ENCODE results near the gene SRRM5.

DNA sequence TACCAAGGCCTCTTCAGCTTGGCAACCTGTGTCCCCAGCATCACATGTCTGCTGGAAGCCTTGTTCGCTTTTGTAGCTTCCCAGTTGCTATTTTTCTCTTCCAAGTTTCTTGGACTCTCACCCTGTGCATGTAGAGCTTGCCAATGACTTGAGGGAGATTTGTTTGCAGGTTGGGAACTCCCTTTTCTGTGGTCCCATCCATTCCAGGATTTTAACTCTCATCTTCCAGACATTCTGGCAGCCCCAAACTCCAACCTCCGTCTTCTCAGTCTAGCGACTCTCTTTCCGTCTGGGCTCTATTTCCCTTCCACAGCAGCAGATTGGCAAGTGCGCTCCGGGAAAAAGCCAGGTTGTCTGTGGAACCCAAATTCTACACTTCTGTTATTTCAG is 49.1 kb downstream of the SRRM5 start:
- TF ChIP-seq STAT1 (IDR thresholded peaks at IDR 0.05; ENCODE audit: unreplicated experiment) (no peak), POLR2AphosphoS5 (IDR thresholded peaks at IDR 0.05; ENCODE audit: low read depth) (no peak), EZH2 (IDR thresholded peaks at IDR 0.05; ENCODE audit: low read depth, unreplicated experiment) (no peak), EZH2phosphoT487 (IDR thresholded peaks at IDR 0.05; ENCODE audit: unreplicated experiment) (no peak), JUNB (IDR thresholded peaks at IDR 0.05; ENCODE audit: unreplicated experiment) (no peak), ZNF331 (CRISPR knock-in tag; IDR thresholded peaks at IDR 0.05; ENCODE audit: low read depth) (no peak), CREB1 (CRISPR knock-in tag; IDR thresholded peaks at IDR 0.05; ENCODE audit: low read depth) (no peak), ZNF114 (CRISPR knock-in tag; IDR thresholded peaks at IDR 0.05) (no peak)
- TF ChIP-seq, protein P1, sequence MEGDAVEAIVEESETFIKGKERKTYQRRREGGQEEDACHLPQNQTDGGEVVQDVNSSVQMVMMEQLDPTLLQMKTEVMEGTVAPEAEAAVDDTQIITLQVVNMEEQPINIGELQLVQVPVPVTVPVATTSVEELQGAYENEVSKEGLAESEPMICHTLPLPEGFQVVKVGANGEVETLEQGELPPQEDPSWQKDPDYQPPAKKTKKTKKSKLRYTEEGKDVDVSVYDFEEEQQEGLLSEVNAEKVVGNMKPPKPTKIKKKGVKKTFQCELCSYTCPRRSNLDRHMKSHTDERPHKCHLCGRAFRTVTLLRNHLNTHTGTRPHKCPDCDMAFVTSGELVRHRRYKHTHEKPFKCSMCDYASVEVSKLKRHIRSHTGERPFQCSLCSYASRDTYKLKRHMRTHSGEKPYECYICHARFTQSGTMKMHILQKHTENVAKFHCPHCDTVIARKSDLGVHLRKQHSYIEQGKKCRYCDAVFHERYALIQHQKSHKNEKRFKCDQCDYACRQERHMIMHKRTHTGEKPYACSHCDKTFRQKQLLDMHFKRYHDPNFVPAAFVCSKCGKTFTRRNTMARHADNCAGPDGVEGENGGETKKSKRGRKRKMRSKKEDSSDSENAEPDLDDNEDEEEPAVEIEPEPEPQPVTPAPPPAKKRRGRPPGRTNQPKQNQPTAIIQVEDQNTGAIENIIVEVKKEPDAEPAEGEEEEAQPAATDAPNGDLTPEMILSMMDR (conservative IDR thresholded peaks at IDR 0.05; ENCODE audit: low read depth in 2 of 2), result no peak
- TF ChIP-seq, protein P2, sequence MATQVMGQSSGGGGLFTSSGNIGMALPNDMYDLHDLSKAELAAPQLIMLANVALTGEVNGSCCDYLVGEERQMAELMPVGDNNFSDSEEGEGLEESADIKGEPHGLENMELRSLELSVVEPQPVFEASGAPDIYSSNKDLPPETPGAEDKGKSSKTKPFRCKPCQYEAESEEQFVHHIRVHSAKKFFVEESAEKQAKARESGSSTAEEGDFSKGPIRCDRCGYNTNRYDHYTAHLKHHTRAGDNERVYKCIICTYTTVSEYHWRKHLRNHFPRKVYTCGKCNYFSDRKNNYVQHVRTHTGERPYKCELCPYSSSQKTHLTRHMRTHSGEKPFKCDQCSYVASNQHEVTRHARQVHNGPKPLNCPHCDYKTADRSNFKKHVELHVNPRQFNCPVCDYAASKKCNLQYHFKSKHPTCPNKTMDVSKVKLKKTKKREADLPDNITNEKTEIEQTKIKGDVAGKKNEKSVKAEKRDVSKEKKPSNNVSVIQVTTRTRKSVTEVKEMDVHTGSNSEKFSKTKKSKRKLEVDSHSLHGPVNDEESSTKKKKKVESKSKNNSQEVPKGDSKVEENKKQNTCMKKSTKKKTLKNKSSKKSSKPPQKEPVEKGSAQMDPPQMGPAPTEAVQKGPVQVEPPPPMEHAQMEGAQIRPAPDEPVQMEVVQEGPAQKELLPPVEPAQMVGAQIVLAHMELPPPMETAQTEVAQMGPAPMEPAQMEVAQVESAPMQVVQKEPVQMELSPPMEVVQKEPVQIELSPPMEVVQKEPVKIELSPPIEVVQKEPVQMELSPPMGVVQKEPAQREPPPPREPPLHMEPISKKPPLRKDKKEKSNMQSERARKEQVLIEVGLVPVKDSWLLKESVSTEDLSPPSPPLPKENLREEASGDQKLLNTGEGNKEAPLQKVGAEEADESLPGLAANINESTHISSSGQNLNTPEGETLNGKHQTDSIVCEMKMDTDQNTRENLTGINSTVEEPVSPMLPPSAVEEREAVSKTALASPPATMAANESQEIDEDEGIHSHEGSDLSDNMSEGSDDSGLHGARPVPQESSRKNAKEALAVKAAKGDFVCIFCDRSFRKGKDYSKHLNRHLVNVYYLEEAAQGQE (IDR thresholded peaks at IDR 0.05; ENCODE audit: unreplicated experiment), result no peak
- TF ChIP-seq, protein P3, sequence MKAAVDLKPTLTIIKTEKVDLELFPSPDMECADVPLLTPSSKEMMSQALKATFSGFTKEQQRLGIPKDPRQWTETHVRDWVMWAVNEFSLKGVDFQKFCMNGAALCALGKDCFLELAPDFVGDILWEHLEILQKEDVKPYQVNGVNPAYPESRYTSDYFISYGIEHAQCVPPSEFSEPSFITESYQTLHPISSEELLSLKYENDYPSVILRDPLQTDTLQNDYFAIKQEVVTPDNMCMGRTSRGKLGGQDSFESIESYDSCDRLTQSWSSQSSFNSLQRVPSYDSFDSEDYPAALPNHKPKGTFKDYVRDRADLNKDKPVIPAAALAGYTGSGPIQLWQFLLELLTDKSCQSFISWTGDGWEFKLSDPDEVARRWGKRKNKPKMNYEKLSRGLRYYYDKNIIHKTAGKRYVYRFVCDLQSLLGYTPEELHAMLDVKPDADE (IDR thresholded peaks at IDR 0.05), result no peak
- TF ChIP-seq, protein P4, sequence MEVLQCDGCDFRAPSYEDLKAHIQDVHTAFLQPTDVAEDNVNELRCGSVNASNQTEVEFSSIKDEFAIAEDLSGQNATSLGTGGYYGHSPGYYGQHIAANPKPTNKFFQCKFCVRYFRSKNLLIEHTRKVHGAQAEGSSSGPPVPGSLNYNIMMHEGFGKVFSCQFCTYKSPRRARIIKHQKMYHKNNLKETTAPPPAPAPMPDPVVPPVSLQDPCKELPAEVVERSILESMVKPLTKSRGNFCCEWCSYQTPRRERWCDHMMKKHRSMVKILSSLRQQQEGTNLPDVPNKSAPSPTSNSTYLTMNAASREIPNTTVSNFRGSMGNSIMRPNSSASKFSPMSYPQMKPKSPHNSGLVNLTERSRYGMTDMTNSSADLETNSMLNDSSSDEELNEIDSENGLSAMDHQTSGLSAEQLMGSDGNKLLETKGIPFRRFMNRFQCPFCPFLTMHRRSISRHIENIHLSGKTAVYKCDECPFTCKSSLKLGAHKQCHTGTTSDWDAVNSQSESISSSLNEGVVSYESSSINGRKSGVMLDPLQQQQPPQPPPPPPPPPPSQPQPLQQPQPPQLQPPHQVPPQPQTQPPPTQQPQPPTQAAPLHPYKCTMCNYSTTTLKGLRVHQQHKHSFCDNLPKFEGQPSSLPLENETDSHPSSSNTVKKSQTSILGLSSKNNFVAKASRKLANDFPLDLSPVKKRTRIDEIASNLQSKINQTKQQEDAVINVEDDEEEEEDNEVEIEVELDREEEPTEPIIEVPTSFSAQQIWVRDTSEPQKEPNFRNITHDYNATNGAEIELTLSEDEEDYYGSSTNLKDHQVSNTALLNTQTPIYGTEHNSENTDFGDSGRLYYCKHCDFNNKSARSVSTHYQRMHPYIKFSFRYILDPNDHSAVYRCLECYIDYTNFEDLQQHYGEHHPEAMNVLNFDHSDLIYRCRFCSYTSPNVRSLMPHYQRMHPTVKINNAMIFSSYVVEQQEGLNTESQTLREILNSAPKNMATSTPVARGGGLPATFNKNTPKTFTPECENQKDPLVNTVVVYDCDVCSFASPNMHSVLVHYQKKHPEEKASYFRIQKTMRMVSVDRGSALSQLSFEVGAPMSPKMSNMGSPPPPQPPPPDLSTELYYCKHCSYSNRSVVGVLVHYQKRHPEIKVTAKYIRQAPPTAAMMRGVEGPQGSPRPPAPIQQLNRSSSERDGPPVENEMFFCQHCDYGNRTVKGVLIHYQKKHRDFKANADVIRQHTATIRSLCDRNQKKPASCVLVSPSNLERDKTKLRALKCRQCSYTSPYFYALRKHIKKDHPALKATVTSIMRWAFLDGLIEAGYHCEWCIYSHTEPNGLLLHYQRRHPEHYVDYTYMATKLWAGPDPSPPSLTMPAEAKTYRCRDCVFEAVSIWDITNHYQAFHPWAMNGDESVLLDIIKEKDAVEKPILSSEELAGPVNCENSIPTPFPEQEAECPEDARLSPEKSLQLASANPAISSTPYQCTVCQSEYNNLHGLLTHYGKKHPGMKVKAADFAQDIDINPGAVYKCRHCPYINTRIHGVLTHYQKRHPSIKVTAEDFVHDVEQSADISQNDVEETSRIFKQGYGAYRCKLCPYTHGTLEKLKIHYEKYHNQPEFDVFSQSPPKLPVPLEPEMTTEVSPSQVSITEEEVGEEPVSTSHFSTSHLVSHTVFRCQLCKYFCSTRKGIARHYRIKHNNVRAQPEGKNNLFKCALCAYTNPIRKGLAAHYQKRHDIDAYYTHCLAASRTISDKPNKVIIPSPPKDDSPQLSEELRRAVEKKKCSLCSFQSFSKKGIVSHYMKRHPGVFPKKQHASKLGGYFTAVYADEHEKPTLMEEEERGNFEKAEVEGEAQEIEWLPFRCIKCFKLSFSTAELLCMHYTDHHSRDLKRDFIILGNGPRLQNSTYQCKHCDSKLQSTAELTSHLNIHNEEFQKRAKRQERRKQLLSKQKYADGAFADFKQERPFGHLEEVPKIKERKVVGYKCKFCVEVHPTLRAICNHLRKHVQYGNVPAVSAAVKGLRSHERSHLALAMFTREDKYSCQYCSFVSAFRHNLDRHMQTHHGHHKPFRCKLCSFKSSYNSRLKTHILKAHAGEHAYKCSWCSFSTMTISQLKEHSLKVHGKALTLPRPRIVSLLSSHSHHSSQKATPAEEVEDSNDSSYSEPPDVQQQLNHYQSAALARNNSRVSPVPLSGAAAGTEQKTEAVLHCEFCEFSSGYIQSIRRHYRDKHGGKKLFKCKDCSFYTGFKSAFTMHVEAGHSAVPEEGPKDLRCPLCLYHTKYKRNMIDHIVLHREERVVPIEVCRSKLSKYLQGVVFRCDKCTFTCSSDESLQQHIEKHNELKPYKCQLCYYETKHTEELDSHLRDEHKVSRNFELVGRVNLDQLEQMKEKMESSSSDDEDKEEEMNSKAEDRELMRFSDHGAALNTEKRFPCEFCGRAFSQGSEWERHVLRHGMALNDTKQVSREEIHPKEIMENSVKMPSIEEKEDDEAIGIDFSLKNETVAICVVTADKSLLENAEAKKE (CRISPR knock-in tag; IDR thresholded peaks at IDR 0.05), result no peak
